GM18499 (cell line): Measurements from ENCODE around the gene DNAH3.
A peak's percentile ranks its signal among the peaks of the same experiment; 100 is the strongest.

ENCODE experiments used
- ATAC-seq: cut with Tn5 transposase; IDR thresholded peaks from one replicate; pipeline ENCODE4 v1.9.1; 2021; ENCODE audit warnings: moderate number of reproducible peaks; ENCODE audit not compliant: insufficient read depth, unreplicated experiment

The DNAH3 gene

DNA sequence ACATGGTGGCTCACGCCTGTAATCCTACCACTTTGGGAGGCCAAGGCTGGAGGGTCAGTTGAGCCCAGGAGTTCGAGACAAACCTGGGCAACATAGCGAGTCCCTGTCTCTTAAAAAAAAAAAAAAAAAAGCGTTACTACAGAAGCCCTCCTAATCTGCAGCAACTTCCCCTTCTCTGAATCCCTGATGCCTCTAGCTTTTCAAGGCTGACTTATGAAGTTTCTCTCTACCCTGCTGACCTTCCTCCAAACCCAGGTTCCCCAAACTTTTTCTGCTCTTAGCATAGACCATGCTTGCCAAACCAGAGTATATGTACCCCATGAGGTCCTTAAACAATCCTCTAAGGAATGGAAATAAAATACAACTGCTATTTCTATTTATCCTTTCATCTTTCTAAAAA lies 233.7 kb downstream of the DNAH3 start:
- no peak for ATAC-seq

DNA sequence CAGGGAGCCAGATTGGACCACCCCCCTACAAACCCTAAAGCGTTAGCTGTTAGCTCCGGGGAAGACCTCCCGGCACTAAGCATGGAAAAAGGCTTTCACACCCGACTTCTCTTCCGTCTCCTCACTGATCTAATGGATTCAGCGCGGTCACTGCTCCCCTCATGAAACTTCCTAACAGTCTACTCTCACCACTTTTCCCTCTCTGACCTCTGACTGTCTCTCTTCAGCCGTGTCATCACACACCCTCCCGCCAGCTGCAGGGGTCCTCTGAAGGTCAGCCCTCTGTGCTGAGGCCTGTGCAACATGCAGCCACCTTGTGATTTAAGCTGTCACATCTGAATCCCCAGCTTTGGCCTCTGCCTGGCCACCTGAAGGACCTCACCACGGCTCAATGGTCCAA lies 234.4 kb downstream of the DNAH3 start:
- no peak for ATAC-seq

DNA sequence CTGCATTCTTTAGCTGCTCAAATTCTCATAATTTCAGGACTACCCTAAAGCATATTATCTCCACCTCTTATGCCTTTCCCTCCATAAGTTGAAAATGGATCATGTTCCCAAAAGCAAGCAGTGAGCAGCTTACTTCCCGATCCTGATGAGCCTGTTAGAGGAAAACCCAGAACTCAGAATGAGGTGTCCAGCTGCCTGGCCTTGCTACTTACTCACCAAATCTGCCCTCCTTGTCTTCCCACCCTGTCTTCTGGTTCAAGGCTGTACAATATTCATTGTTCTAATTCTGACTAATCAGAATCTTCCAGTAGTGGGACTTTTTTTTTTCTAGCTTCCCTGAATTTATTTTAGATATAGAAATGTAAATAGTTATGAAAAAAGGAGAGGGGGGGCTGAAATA lies 239.3 kb downstream of the DNAH3 start:
- ATAC-seq = no peak

DNA sequence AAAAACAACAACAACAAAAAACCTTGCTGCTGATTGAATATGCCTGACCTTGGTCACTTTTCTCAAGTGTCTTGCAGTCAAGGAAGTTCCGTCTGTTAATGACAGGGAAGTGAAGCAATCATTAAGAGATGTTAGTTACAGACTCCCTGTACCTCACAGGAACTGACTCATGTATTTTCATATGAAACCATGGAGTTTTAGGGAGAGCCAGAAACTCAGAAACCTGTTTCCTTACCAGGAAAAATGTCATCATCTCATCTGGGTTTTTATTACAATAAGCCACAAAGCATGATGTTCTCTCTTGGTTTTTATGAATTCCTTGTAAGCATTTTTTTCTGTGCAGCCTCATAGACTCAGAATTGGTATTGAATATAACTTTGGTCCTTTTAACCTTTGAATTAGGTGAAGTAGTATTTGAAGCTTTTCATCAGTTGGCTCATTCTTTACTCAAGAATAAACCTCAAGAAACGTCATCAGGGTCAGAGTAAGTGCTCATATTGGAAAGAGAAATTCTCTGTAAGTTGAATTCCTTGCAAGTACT lies 239.8 kb downstream of the DNAH3 start:
- no peak for ATAC-seq

DNA sequence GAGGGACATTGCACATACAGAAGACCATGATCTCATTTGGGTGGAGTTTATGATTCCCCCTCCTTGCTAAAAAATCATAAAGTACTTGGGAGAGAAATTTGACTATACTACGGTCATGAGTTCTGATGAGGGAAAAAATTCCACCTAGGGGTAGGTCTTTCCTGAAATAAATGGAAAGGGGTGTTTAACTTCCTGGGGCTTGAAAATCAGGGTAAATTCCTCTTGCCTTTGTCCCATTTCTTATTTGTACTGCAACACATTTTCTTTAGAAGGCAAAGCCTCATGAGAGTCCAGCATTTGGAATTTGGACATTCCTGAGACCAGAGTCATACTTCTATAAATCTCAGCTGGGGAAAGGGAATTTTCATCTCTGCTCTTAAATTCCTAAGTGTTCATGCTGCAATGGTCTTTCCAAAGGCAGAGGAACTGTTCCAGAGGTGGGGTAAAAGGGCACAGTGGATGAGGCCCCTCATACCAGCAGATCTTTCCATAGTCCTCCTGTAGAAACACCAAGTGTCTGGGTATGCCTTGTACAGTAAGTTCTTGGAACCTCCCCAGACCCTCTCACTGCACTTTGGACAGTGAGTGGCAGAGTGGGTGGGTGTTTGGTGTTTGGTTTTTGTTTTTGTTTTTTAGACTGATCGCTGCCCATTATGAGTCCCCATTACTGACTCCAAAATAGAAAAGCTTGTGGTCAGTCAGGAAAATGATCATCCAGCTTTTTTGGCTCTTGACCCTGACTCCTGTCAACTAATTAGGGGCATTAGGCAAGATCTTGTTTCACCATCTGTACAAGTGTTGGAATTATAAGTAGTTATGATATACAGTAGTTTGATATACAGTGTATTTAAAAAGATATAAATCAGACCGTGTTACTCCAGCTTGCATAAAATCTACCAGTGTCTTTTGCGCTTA lies 244.0 kb downstream of the DNAH3 start:
- ATAC-seq = no peak

DNA sequence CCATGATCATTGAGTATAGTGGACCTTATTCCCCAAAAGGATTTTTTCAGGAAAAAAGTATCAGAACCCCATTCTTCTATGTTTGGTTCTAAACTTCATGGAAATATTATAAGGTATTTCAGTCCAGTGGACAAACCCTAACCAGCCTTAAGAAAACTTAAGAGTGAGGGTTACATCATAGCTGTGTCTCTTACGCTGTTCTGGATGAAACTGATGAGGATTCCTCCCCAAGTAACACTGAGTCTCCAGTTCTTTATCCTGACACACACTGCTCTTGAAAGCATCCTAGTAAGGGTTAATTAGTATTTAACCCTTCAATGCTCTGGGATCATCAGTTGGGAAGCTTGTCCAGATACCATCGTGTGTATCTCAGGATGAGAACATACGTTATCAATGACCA lies 245.1 kb downstream of the DNAH3 start:
- no peak for ATAC-seq

DNA sequence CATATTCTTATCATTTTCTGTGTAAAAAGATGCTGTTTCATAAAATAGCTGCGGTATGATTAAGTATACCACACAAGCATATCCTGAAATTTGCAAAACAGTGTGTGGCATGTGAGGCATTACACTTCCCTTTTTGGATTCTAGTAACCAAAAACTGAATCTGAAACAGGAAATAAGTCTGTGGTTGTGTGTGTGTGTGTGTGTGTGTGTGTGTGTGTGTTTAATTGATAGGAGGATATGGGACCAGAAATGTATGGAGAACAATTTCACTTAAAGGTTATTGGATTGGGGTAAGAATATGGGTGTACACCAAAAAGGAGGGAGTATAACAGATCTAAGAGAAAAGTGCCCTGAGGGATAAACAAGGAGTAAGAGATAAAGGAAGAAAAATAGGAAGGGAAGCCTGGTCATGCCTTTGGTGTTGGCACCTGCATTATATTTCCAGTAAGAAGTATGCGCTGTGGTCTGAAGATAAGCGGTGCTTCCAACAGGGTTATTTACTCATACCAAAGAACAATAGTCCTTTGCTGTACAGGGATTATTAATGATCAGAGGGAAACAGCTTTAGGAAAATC lies 246.1 kb downstream of the DNAH3 start:
- no peak for ATAC-seq

DNA sequence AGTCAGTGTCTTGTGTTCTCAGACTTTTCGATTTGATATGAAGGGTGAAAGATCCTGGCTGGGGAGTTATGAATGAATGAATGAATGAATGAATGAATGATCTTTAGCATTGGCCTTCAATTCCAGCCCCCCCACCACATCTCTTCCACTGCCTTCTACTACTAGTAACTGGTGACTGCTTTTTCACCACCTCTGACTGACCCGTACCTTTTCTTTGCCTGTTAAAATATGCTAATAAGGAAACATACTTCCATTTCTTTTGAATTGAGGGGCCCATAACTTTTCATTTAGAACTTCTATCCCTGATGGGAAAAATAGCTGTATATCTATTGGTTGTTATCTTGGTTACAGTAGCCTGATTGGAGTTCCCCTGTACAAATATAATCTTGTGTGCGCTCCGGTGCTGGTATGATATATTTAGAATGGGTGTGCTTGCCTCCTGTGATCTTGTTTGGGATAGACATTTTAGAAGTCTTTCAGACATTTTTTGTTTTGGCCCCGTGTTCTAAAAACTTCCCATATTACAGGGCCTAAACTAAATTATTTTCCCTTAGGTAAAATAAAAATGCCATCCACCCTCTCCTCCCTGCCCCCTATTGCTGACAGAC lies 246.6 kb downstream of the DNAH3 start:
- ATAC-seq = no peak

DNA sequence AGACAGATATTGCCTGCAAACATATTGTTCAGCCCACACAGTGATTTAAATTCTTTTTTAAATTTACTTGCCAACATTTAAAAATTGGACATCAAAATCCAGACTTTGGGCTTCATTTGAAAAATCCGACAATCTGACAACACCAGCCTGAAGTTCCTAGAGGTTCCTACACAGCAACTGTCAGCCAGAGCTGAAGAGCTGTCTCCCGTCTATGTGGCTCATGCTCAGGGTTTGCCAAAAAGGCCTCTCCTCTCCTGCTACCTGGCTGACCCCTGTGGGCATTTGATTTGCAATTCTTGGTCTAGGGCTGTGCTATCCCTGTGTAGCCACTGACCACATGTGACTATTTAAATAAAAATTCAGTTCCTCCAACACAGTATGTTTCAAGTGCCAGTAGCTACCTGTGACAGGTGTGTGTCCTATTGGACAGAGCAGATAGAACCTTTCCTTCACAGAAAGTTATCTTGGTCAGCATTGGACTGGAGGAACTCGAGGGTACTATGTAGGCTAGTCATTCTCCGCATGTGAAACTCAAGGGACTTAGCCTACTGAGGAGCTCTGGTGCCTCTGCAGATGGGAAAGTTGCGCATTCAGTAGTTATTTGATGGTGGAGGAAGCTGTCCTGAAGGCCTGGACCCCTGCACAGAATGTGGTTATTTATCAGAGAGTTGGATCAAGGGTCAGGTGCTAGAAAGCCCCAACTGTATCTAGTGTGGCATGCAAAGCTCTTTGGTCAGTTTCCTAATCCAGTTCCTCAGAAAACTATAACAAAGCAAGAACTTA lies 247.3 kb downstream of the DNAH3 start:
- ATAC-seq = no peak

DNA sequence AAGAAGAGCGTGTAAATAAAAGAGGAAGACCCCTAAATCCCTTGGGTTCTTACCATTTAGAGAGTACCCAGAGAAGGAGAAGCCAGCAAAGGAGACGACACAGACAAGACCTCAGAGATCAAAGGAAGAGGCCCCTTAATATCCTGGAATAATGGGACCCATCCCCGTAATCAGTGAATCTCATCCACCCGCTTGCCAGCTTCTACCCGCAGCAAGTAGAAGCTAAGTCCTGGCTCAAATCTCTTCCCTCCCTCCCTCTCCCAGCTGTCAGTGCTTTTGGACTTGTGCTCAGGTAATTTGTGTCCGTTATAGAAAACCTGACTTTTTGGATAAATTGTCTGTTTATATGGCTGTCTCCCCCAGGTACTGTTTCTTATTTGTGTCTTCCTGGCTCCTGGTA lies 248.2 kb downstream of the DNAH3 start:
- no peak for ATAC-seq

DNA sequence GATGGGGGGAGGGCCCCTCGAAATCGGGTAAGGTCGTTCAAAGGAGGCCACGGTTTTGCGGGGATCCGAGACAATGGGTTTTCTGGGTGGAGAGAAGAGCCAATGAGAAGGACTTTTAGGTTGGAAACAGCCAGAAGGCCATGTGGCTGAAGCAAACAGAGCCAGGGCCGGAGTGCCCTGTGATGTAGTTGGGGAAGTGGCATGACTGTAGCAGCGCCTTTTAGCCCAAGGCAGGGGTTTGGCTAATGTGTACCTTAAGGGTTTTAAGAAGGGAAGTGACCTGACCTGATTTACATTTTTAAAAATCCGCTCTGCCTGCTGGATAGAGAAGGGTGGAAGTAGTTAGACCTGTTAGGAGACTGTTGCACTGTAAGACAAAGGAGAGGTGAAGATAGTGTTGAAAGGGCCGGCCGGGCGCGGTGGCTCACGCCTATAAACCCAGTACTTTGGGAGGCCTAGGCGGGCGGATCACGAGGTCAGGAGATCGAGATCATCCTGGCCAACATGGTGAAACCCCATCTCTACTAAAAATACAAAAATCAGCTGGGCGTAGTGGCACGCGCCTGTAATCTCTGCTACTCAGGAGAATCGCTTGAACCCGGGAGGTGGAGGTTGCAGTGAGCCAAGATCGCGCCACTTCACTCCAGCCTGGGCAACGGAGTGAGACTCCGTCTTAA lies 249.1 kb downstream of the DNAH3 start:
- no peak for ATAC-seq

DNA sequence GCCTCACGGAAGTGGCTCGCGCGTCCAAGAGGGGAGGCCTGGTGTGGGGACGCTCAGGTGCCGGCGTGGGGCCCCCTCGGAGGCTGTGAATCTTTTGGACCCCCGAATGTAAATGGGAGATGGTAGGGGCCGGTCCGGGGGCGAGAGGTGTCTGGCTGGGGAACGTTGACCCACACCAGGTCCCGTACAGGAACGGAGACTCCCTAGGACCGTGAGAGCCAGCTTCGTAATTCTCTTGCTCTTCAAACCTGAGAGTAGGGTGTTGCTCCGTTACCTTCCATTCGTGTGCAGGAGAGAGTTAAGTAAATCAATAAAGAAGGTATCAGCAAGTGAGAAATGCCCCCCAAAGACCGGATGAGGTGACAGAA lies 249.6 kb downstream of the DNAH3 start:
- no peak for ATAC-seq

DNA sequence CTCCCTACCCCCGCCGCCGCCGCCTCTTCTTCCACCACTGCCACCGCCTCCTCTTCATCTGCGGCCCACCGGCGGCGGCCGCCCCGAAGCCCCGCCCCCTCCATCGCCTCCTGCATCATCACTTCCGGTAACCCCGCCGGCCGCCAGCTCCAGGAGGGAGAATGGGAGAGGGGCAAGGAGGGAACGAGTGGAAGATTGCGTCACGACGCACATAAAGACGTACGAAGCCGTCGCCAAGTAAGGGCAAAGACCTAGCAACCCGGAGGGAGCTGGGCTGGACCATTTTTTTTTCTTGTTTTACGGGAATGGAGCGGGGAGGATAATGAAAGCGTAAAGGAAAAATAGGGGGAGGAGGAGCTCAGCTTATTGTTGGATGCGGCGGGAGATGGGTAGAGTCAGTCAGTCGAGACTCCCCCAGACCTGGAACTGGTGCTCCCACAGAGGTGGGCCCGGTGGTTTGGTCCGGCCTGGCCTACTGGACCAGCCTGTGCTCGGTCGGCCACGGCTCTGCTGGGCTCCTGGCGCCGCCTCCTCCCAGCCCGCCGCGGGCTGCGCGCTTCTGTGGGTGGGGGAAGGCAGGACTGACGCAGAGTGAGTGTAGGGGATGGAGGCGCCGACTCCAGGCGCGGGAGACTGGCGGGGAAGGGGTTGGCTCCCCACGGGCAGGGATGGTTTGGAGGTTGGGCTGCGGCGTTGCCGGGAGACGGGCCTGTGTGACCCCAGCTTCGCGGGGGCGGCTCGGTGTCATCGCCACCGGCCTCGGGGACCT lies 250.2 kb downstream of the DNAH3 start, which contains the start of the genes DCUN1D3 and LYRM1:
DCUN1D3 (minus strand) TSS at position 60 of the 769 bp plus-strand sequence. CDS start 37,820 bp downstream, outside the sequence.
LYRM1 (plus strand) TSS at position 473 of the 769 bp plus-strand sequence. CDS start 14,785 bp downstream, outside the sequence.
- peak; percentile 49 for ATAC-seq

DNA sequence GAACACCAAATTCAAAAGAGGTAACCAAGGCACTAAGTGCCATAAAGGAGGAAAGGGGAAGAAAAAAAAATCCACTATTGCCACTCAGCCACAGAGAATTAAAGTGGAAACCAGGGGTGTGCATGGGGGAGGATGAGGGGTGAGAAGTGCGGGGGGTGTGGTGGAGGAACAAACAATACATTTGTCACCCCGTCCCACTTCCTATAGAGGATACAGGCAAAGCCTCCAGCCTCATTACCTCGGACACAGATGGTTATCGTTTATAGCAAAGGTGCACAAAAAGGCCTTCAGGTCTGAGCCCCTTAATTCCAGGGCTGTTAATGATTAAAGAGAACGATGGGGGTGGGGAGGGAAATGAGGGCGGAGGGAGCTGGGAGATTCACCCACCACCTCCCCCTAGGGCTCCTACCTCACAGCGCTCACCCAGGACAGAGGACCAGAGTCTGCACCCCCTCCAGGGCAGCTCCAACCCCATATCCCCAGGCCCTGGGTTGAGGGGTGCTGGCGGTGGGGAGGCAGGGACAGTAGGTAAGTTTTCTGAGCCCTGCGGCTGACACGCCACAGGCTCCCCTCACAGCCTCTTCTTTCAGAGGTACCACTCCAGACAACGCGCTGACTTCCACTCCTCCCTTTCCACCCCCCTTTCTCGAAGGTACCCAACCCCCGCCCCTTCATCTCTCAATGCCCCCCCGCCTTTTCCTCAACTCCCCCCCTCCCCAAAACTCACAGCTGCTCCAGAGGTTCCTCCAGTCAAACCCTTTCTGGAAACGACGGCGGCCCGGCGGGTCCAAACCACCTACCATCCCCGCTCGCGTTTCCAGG lies 251.0 kb downstream of the DNAH3 start:
- ATAC-seq = no peak

DNA sequence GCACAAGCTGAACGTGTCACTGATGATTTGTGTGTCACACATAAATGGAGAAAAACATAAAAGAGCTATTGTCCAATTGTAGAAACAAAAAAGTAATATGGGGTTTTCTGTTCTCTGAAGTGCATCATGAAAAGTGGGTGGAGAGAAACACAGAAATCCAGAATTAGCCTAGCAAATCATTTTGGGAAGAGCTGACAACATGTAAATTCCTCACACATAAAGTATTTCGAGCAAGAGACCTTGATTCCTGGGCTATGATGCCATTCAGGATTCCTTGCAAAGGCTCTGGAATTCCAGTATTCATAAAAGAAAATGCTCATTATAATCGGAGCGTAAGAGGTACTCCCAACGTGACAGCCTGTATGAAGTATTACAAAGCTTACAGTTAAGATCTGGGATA lies 251.6 kb downstream of the DNAH3 start:
- no peak for ATAC-seq

DNA sequence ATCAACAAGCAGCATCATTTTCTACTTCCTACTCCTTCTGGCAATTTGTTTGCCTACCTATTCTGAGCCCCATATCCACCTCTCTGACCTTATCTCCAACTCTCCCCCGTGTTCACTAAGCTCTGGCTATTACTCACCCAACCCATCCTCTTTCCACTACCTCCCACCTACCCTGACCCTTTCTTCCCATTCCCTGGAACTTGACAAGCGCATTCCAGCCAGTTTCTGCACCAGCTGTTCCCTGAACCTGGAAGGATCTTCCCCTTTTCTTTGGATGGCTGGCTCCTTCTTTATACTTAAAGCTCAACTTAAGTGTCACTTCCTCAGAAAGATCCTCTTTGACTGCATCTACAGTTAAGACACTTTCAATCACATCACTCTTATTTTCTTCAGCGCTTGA lies 252.7 kb downstream of the DNAH3 start:
- ATAC-seq = no peak

DNA sequence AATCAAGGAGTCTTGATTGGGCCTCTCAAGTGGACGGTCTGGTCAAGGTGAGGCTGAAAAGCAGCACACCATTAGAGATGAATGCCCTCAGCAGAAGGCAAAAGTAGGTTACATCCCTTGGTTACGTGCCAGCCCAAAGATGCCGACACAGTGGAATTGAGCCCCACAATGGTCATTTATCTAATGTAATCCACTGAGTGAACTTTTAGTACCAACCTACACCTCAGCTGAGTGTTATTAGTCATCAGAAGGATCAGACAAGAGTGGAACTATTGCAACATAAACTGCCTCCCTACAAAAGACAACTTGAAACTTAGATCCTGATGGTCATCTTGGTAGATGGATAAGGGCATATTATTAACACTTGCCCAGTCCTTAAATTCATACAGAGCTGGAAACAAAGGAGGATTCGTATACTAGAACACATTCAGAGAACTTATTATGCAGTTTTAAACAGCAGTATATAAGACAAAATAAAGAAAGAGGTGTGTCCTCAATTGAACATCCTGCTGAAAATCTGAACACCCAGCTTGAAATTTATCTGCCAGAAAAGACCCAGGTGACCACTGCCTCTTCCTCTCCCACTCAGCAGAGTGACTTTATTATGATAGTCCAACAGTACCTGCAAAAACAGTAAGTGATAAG lies 253.3 kb downstream of the DNAH3 start:
- ATAC-seq = no peak

DNA sequence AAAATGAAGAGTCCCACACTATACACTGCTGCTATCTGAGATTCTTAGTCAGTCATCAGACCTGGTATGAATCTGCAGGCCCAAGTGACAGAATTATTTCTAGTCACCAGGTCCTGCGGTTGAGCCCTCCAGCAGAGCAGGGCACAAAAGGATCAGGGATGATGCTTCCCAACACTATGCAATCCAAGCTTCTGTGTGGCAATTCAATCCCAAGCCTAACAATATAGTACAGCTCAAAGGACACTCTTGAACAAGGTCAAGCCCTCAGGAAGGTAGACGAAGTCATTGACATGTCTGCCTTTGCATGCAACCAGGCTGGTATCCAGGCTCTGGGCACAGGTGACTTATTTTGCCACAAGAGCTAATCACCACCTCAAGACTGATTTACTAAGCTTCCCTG lies 256.3 kb downstream of the DNAH3 start:
- no peak for ATAC-seq
